ENCODE data around the gene GLUD1.
"Not testable (repeated sequence)": the region's sequence is repeated elsewhere in the genome, so short reads cannot be mapped to it uniquely, and the experiment has no call there.

GLUD1 gene

GRCh38 chr10:87094373-87095235 is at the start of gene GLUD1, which contains the start of gene SHLD2:
GLUD1 (minus strand) TSS chr10:87094843; CDS start chr10:87094769, 74 bp downstream.
SHLD2 (plus strand) TSS chr10:87095206; CDS start chr10:87151355, 56,149 bp downstream.
- DNase-seq, result peak; percentile 89

GRCh38 chr10:87143109-87143418 is 48.4 kb upstream of the GLUD1 start:
- not testable (repeated sequence) for DNase-seq

- not testable (repeated sequence) for DNase-seq
These were observed 47.8 kb upstream of the GLUD1 start for GRCh38 chr10:87142230-87143108.

- not testable (repeated sequence) for DNase-seq
These were observed 42.8 kb upstream of the GLUD1 start for GRCh38 chr10:87137478-87137877.

DNA sequence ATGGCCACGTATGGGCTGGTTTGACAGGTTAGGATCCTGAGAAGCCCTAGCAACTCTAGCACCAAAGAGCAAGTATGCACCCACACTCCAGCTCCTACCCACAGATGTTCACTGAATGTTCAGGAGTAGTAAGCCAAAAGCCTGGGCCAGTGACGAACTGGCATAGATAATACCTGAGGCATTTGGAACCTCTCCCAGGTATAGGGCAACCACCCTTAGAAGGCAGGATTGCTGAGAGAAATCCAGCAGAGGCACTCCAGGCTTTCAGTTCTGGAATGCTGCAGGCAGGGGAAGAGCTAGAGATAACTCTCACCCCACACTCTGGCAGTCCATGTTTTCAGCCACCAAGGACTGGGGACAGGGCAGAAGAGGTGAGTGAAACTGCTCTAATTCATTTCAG is 39.8 kb upstream of the GLUD1 start:
- not testable (repeated sequence) for DNase-seq

- DNase-seq, result not testable (repeated sequence)
These were observed 39.3 kb upstream of the GLUD1 start for GRCh38 chr10:87133936-87134335.

DNA sequence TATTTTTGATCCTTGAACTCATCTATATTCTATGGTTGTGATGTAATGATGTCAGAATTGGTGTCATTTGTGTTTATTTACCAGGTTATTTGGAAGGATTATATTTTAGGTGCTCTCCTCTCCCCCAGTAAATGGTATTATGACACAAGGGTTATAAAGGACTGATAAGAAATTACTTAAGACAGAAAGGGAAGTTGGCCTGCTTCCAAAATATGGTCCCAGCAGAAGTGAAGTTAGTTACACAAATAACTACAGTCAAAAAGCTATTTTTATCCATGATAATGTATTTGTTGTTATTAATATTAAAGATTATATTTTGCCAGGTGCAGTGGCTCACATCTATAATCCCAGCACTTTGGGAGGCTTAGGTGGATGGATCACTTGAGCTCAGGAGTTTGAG is 37.5 kb upstream of the GLUD1 start:
- not testable (repeated sequence) for DNase-seq

DNA sequence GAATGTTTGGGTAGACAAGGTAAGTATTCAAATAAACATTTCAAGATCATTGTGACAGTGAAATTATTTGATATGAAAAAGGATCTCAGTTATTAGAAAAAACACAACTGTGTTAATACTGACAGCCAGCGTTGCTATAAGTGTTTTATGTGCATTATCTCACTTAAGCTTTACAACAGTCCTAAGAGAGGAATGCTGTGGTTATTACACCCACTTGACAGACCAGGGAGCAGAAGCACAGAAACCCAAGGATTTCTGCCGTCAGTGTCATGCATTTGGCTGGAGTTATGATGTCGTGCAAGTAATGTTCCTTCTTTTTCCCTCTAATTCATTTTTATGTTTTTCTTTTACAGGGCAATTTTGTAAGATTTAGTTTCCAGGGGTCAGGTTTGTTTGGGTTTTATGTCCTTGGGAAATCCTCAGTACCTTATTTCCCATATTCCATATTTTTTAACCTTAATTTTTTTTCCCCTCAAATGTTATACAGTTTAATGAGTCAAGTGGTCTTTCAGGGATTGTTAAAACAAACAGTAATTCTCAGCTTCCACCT is 33.0 kb upstream of the GLUD1 start:
- not testable (repeated sequence) for DNase-seq

GRCh38 chr10:87127048-87127447 is 32.4 kb upstream of the GLUD1 start:
- not testable (repeated sequence) for DNase-seq

DNA sequence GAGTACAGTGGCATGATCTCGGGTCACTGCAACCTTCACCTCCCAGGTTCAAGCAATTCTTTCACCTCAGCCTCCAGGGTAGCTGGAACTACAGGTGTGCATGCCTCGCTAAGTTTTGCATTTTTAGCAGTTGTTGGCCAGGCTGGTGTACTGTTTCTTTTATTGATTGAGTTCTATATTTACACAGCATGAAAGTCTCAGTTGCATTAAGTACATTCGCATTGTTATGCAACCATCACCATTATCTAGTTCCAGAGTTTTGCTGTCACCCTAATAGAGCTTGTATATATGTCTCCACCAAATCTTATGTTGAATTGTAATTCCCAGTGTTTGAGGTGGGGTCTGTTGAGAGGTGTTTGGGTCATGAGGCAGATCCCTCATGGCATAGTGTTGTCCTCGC is 28.7 kb upstream of the GLUD1 start:
- DNase-seq, result not testable (repeated sequence)

GRCh38 chr10:87119029-87119428 is 24.4 kb upstream of the GLUD1 start:
- DNase-seq, result not testable (repeated sequence)

DNA sequence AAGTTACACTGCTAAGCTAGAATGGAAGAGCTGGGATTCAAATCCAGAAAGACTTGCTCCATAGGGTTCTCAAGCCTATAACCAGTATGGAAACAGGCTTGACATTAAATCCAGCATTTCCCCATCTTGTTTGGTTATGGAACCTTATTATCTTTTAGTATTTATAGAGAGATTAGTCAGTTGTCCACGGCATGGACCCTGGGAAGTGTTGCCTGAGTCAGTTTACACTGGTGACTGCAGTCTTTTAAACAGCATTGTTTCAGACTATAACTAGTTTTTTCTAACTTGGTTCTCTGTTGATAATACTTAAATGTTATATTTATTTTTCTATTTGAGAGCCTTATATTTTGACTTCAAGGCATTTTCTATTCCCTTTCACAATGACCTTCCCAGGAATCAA is 23.5 kb upstream of the GLUD1 start:
- not testable (repeated sequence) for DNase-seq

DNA sequence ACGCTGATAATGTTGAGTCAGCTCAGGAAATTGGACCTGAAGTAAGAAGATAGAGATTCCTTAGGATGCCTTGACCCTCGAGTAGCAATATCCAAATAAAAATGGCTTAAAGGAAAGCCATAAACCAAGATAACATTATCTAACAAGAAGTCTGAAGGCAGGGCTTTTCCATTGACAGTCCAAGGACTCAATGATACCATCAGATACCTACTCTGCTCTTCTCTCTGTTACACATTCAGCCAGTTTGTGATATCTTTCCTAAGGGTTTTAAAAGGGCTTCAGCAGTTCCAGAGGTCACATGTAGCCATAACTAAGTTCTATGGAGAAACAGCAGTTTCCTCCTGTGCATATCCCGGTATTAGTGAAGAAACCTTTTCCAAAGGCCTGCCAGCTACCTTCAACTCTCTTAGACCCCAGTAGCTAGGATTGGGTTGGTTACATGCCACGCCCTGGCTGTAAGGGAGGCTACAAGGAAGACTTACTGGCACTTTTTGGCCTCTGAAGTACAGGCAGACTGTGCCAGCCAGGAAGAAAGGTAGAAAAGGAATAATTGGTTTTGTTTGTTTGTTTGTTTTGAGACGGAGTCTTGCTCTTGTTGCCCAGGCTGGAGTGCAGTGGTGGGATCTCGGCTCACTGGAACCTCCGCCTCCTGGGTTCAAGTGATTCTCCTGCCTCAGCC is 10.9 kb upstream of the GLUD1 start:
- DNase-seq, result no peak

GRCh38 chr10:87104727-87105126 is 10.1 kb upstream of the GLUD1 start:
- DNase-seq, result not testable (repeated sequence)

DNA sequence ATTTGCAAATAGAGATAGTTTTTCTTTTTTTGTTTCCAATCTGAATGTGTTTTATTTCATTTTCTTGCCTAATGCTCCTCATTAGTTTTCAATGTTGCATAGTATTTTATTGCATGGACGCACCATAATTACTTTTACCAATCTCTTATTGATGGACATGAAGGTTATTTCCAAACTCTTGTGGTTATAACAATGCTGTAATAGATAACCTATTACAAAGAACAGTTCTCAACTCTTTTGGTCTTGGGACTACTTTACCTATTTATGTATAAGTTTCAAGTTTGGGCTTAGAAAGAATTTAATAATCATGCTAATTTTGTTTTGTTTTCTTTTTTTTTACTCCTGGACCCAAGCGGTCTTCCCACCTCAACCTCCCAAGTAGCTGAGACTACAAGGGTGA is 7.4 kb upstream of the GLUD1 start:
- no peak for DNase-seq

- DNase-seq, result peak; percentile 75
These were observed 748 bp upstream of the GLUD1 start for GRCh38 chr10:87095236-87095945.

GRCh38 chr10:87093632-87094372 is 841 bp downstream of the GLUD1 start:
- peak; percentile 67 for DNase-seq

DNA sequence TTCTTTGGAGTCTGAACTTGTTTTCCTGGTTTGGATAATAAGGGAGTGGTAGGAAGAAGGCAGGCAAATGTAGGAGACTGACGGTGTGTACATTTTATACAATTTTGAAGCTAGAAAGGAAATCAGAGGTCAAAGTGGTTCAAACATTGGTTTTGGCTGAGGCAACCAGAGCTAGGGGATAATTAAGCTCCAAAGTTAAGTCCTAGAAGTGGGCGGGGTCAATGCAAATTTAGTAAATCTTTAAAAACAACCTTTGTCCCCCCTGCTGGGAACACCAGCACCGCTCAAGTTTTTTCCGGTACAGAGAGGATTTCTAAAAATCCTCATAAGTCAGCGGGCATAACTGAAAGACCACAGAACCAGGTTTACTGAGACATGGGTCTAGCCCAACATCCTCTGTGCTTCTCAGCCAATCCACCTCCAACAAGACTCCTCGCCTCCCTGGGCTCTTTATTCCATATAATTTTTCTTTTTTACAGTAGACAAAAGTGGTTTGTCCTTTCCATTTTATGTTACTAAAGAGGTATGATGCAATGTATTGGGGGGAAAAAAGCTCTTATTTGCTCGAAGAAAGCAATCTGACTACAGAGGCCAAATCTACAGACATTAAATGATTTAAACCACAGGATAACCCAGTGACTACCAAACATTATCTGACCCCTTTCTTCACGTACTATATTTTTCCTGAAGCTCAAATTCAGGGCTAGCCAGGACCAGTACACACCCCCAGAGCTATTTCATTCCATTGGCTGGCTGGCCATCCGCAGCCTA is 1.6 kb downstream of the GLUD1 start:
- peak; percentile 48 for DNase-seq

DNA sequence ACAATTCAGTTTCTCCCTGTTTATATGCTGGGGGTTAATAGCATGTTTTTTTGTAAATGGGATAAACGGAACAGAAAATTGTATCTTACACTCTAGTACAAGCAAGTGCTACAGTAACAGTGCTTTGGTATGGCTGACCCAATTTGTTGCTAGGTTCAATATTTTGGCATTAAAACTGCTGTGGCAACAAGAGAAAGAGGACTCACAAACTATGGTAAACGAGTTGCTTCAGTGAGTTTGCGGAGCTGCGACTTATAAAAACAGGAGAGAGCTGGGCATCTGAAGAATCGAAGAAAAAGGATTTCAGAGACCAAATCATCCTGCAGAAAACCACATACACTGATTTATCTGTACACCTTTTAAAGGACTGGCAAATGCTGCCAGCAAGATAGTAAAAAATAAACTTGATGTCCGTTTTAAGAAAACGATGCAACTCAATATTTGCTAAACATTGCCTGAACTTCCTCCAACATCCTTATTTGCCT is 2.2 kb downstream of the GLUD1 start:
- no peak for DNase-seq

GRCh38 chr10:87090779-87091178 is 3.9 kb downstream of the GLUD1 start:
- no peak for DNase-seq

Data from CD4-positive, alpha-beta T cell treated with Interleukin-6 for 4 hours (primary cell).